K562 (cell line): ENCODE measurements around the gene NRCAM. TPM values are rescaled to one million over a fixed set of nuclear protein-coding genes. Genes with fewer than 3 reads are reported as not detected.

ENCODE experiments used
- CBFB ChIP-seq: sonication (generic); formaldehyde crosslinking; IDR thresholded peaks from 2 replicates; pipeline ENCODE4 v1.4.0; 2020; ENCODE audit warnings: mild to moderate bottlenecking, missing genetic modification reagents
- DMBX1 ChIP-seq: fragments of 250-450 bp; sonication (Bioruptor Pico); IDR thresholded peaks from 2 replicates; pipeline ENCODE4 v1.8.0; 2022; ENCODE audit warnings: inconsistent platforms, mild to moderate bottlenecking, moderate library complexity, borderline replicate concordance
- HIVEP1 ChIP-seq: fragments of 250-450 bp; sonication (Bioruptor Pico); IDR thresholded peaks from 2 replicates; pipeline ENCODE4 v1.4.0; 2020; ENCODE audit warnings: mild to moderate bottlenecking
- HNRNPL ChIP-seq: fragments of 200-400 bp; formaldehyde crosslinking; IDR thresholded peaks from 2 replicates; pipeline ENCODE4 v1.6.1; 2017; ENCODE audit warnings: low read depth, mild to moderate bottlenecking, low read length
- MBD2 ChIP-seq: sonication (generic); IDR thresholded peaks from 2 replicates; pipeline ENCODE4 v1.6.1; 2016; ENCODE audit warnings: low read depth, borderline replicate concordance
- MTA1 ChIP-seq: fragments of 450-650 bp; IDR thresholded peaks from 2 replicates; pipeline ENCODE4 v1.6.1; 2017; ENCODE audit warnings: borderline replicate concordance
- NCOR1 ChIP-seq: fragments of 450-650 bp; IDR thresholded peaks from 2 replicates; pipeline ENCODE4 v1.6.1; 2016; ENCODE audit warnings: mild to moderate bottlenecking, moderate library complexity
- NRF1 ChIP-seq, 2 experiments: fragments of 450-650 bp; IDR thresholded peaks in 1 of 2; conservative IDR thresholded peaks in 1 of 2; 2 replicates each; pipeline ENCODE4 v1.6.1; 2014; ENCODE audit warnings: mild to moderate bottlenecking in 2 of 2
- PHF8 ChIP-seq: fragments of 200-600 bp; sonication (generic); IDR thresholded peaks from 2 replicates; pipeline ENCODE4 v1.6.1; 2012; ENCODE audit warnings: mixed run types, mild to moderate bottlenecking, inconsistent platforms, low read length, moderate library complexity, borderline replicate concordance
- RHOXF2B ChIP-seq: fragments of 250-450 bp; sonication (Bioruptor Pico); conservative IDR thresholded peaks from 2 replicates; pipeline ENCODE4 v1.5.1; 2021
- ZNF445 ChIP-seq: fragments of 250-450 bp; sonication (Bioruptor Pico); IDR thresholded peaks from 2 replicates; pipeline ENCODE4 v1.4.0; 2020; ENCODE audit warnings: low read depth, mild to moderate bottlenecking, moderate library complexity
- ZSCAN29 ChIP-seq: fragments of 450-650 bp; IDR thresholded peaks from 2 replicates; pipeline ENCODE4 v1.6.1; 2017
- polyA plus RNA-seq, 8 experiments: library from polyadenylated mRNA; depleted of rRNA in 4 of 8; stranded (reverse) in 5 of 8; unstranded in 3 of 8; fragments of >200 nt; fragmentation: Nextera tagmentation in 2 of 8; fragmentation: Illumina TruSeq in 1 of 8; extraction: Ambion mirVana in 2 of 8; extraction: Trizol in 1 of 8; gene quantifications; 2 replicates each; pipeline versions ENCODE4 v1.2.1 to v1.2.3, GENCODE V29; 2011 to 2014; ENCODE audit warnings: inconsistent platforms in 1 of 8, missing spikeins in 1 of 8
- total RNA-seq, 7 experiments: library from RNA; depleted of rRNA in 6 of 7; stranded (reverse); fragments of >200 nt in 6 of 7; fragmentation: Illumina TruSeq in 2 of 7; extraction: Trizol in 2 of 7; gene quantifications; 2 replicates each; pipeline versions ENCODE4 v1.2.1 to v1.2.3, GENCODE V29; 2011 to 2021; ENCODE audit warnings: low replicate concordance in 1 of 7
- TF ChIP-seq, protein P1 (sequence below), 2 experiments: fragments of 450-650 bp; formaldehyde crosslinking in 1 of 2; IDR thresholded peaks; 2 replicates each; pipeline versions ENCODE4 v1.4.0 to v1.6.1; 2014 to 2020; ENCODE audit warnings: mild to moderate bottlenecking in 2 of 2, borderline replicate concordance in 1 of 2, low read depth in 1 of 2
- TF ChIP-seq, protein P2 (sequence below), 2 experiments: IDR thresholded peaks; 2 replicates each; pipeline ENCODE4 v1.6.1; 2011; ENCODE audit warnings: borderline replicate concordance in 1 of 2, control low read depth in 1 of 2, low read depth in 1 of 2, low read length in 1 of 2, mild to moderate bottlenecking in 1 of 2, mixed read lengths in 1 of 2, moderate library complexity in 1 of 2; ENCODE audit not compliant: insufficient read depth in 1 of 2, insufficient read length in 1 of 2, poor library complexity in 1 of 2, severe bottlenecking in 1 of 2; ENCODE audit errors: extremely low read depth in 1 of 2
- TF ChIP-seq, protein P3 (sequence below): fragments of 450-650 bp; IDR thresholded peaks from 2 replicates; pipeline ENCODE4 v1.6.1; 2018; ENCODE audit warnings: mild to moderate bottlenecking, low read depth; ENCODE audit not compliant: partially characterized antibody

The NRCAM gene
- total and polyA plus RNA-seq, 9 of the 15 experiments (the other 6 are each of a cell fraction or from before 2014, with no cell fraction given) = 0.03 to 0.54 (median 0.12) TPM; not detected in 1

DNA sequence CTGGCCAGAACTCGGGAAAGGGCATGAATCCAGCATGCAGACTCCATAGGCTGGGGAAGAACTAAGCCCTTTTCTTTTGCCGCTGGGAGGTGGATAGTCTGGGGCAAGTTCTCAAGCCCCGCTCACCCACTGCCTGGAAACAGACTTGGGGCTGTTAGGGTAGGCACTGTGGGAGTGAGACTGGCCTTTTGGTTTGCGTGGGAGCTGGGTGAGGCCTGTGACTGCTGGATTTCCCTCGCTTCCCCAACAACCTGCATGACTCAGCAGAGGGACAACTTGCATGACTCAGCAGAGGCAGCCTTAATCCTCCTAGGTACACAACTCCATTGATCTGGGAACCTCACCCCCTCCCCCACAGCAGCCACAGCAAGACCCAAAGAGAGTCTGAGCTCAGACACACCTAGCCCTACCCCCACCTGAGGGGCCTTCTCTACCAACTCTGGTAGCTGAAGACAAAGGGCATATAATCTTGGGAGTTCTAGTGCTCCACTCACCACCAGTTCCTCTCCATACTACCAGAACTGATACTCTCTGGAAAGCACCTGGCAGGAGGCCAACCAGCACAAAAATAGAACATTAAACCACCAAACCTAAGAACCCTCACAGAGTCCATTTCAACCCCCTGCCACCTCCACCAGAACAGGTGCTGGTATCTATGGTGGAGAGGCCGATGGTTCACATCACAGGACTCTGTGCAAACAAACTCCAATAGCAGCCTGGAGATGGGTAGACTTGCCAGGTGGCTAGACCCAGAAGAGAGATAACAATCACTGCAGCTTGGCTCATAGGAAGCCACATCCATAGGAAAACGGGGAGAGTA is 244.6 kb downstream of the NRCAM start (continued):
- TF ChIP-seq, protein P1, sequence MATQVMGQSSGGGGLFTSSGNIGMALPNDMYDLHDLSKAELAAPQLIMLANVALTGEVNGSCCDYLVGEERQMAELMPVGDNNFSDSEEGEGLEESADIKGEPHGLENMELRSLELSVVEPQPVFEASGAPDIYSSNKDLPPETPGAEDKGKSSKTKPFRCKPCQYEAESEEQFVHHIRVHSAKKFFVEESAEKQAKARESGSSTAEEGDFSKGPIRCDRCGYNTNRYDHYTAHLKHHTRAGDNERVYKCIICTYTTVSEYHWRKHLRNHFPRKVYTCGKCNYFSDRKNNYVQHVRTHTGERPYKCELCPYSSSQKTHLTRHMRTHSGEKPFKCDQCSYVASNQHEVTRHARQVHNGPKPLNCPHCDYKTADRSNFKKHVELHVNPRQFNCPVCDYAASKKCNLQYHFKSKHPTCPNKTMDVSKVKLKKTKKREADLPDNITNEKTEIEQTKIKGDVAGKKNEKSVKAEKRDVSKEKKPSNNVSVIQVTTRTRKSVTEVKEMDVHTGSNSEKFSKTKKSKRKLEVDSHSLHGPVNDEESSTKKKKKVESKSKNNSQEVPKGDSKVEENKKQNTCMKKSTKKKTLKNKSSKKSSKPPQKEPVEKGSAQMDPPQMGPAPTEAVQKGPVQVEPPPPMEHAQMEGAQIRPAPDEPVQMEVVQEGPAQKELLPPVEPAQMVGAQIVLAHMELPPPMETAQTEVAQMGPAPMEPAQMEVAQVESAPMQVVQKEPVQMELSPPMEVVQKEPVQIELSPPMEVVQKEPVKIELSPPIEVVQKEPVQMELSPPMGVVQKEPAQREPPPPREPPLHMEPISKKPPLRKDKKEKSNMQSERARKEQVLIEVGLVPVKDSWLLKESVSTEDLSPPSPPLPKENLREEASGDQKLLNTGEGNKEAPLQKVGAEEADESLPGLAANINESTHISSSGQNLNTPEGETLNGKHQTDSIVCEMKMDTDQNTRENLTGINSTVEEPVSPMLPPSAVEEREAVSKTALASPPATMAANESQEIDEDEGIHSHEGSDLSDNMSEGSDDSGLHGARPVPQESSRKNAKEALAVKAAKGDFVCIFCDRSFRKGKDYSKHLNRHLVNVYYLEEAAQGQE (IDR thresholded peaks at IDR 0.05; ENCODE audit: borderline replicate concordance) = peak; percentile 51
- TF ChIP-seq, protein P1 (CRISPR knock-in tag; IDR thresholded peaks at IDR 0.05; ENCODE audit: low read depth) = no peak
- TF ChIP-seq MTA1 (0 out of 2 replicates have a peak, but pooled peaks have one; percentile 55), PHF8 (no peak), ZSCAN29 (no peak), NRF1 (conservative IDR thresholded peaks at IDR 0.05 in 1 of 2, IDR thresholded peaks at IDR 0.05 in 1 of 2) (no peak), CBFB (CRISPR knock-in tag) (0 out of 2 replicates have a peak, but pooled peaks have one; percentile 36), NCOR1 (peak; percentile 77), DMBX1 (CRISPR knock-in tag) (peak; percentile 50; the same call in 1 of the 2 replicates), MBD2 (no peak; the same call in 1 of the 2 replicates), HNRNPL (no peak), ZNF445 (CRISPR knock-in tag) (no peak), RHOXF2B (CRISPR knock-in tag) (no peak), HIVEP1 (CRISPR knock-in tag) (no peak)
- TF ChIP-seq, protein P2, sequence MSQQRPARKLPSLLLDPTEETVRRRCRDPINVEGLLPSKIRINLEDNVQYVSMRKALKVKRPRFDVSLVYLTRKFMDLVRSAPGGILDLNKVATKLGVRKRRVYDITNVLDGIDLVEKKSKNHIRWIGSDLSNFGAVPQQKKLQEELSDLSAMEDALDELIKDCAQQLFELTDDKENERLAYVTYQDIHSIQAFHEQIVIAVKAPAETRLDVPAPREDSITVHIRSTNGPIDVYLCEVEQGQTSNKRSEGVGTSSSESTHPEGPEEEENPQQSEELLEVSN (IDR thresholded peaks at IDR 0.05; ENCODE audit: borderline replicate concordance in 1 of 2, extremely low read depth in 1 of 2, insufficient read depth in 1 of 2, insufficient read length in 1 of 2, low read depth in 1 of 2, low read length in 1 of 2, poor library complexity in 1 of 2, severe bottlenecking in 1 of 2) = peak; percentile 73 to 80
- TF ChIP-seq, protein P3, sequence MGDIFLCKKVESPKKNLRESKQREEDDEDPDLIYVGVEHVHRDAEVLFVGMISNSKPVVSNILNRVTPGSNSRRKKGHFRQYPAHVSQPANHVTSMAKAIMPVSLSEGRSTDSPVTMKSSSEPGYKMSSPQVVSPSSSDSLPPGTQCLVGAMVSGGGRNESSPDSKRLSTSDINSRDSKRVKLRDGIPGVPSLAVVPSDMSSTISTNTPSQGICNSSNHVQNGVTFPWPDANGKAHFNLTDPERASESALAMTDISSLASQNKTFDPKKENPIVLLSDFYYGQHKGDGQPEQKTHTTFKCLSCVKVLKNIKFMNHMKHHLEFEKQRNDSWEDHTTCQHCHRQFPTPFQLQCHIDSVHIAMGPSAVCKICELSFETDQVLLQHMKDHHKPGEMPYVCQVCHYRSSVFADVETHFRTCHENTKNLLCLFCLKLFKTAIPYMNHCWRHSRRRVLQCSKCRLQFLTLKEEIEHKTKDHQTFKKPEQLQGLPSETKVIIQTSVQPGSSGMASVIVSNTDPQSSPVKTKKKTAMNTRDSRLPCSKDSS = peak; percentile 96
